ENCODE data around the gene SUPT16H.

SUPT16H gene

DNA sequence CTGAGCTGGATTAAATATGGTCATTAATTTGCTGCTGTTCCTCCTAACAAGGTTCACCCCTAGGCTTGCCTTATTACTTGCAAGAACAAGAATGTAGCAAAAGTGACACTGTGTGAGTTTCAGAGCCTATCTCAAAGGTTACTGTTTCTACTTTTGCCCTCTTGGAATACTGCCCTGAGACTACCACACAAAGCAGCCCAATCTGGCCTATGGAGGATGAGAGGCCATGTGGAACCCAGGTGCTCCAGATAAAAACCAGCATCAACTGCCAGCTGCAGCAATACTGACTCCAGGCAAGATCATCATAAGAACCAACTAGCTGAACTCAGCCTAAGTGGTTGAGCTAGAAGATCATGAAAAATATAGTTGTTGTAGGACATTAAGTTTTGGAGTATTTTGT is 22.4 kb upstream of the SUPT16H start:
- no peaks in the 10 kb centered on the region for H3K4me1 ChIP-seq (ENCODE audit: control insufficient read depth in 1 of 2, insufficient read depth in 2 of 2, low read length in 2 of 2)
- no peak overlapping the region for H3K4me2 ChIP-seq (ENCODE audit: low read length)
- no peak overlapping the region for H3K27ac ChIP-seq (ENCODE audit: low read depth, low read length)
- no peak overlapping the region for H2AFZ ChIP-seq (ENCODE audit: insufficient read depth, low read length, poor library complexity)
- no peak overlapping the region for H2BK5ac ChIP-seq (ENCODE audit: low read depth, low read length, poor library complexity)
- H3K79me1 ChIP-seq (ENCODE audit: low read length), result no peaks in the 10 kb centered on the region
- no peak overlapping the region for H3K14ac ChIP-seq (ENCODE audit: low read length)
- no peak overlapping the region for H3K9ac ChIP-seq (ENCODE audit: low read length)
- no peak overlapping the region for H3K23ac ChIP-seq (ENCODE audit: low read length)
- no peak overlapping the region for H4K12ac ChIP-seq (ENCODE audit: low read depth, low read length)
- no peak overlapping the region for H2AK5ac ChIP-seq (ENCODE audit: low read length)
- H3K27me3 ChIP-seq (ENCODE audit: insufficient read depth, low read length), result no peaks in the 10 kb centered on the region
- no peak overlapping the region for H3K4ac ChIP-seq (ENCODE audit: low read depth, low read length)
- H4K91ac ChIP-seq (ENCODE audit: low read depth, low read length), result no peak overlapping the region
- no peak overlapping the region for H3K4me3 ChIP-seq (ENCODE audit: low read depth, low read length)
- no peak overlapping the region for H2BK12ac ChIP-seq (ENCODE audit: low read length)
- DNase-seq, result no peak
- peaks cover 24 to 66% of the 10 kb centered on the region in 2 experiments for H3K36me3 ChIP-seq (ENCODE audit: control insufficient read depth in 1 of 2, insufficient read depth in 2 of 2, low read length in 2 of 2)
- H3K18ac ChIP-seq (ENCODE audit: low read length), result no peak overlapping the region
- H3K79me2 ChIP-seq (ENCODE audit: control insufficient read depth, insufficient read depth, low read length, poor library complexity), result no peaks in the 10 kb centered on the region
- H2BK120ac ChIP-seq (ENCODE audit: insufficient read depth, low read length, poor library complexity), result no peak overlapping the region
- no peaks in the 10 kb centered on the region for H3K9me3 ChIP-seq (ENCODE audit: insufficient read depth, low read depth, low read length)
- H4K8ac ChIP-seq (ENCODE audit: low read depth, low read length), result no peak overlapping the region

DNA sequence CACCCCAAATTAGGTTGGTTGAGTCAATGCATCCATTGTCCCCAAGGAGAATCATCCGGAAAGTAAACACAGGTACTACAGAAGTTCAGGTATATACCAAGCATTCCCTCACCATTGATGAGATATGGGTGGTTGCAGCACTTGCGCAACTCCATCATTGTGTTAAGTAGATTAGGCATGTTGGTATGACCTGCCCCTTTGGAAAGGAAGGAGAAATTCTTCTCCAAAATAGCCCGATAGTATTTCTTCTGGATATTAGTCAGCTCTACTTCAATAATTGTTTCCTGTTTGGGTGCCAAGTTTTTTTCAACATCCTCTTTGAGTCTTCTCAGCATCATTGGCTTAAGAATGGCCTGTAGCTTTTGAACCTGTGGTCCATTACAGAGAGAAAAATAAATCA is 21.3 kb upstream of the SUPT16H start:
- H3K36me3 ChIP-seq (ENCODE audit: control insufficient read depth in 1 of 2, insufficient read depth in 2 of 2, low read length in 2 of 2), result peaks cover 27 to 69% of the 10 kb centered on the region in 2 experiments
- no peaks in the 10 kb centered on the region for H3K79me2 ChIP-seq (ENCODE audit: control insufficient read depth, insufficient read depth, low read length, poor library complexity)
- H4K12ac ChIP-seq (ENCODE audit: low read depth, low read length), result no peak overlapping the region
- no peak overlapping the region for H4K8ac ChIP-seq (ENCODE audit: low read depth, low read length)
- DNase-seq, result peak in 1 of 2 donors; percentile 33
- H2BK12ac ChIP-seq (ENCODE audit: low read length), result no peak overlapping the region
- no peaks in the 10 kb centered on the region for H3K4me1 ChIP-seq (ENCODE audit: control insufficient read depth in 1 of 2, insufficient read depth in 2 of 2, low read length in 2 of 2)
- no peak overlapping the region for H3K23ac ChIP-seq (ENCODE audit: low read length)
- no peak overlapping the region for H3K4me2 ChIP-seq (ENCODE audit: low read length)
- H3K27ac ChIP-seq (ENCODE audit: low read depth, low read length), result no peak overlapping the region
- H3K9me3 ChIP-seq (ENCODE audit: insufficient read depth, low read depth, low read length), result no peaks in the 10 kb centered on the region
- H3K18ac ChIP-seq (ENCODE audit: low read length), result no peak overlapping the region
- no peak overlapping the region for H3K4ac ChIP-seq (ENCODE audit: low read depth, low read length)
- H4K91ac ChIP-seq (ENCODE audit: low read depth, low read length), result no peak overlapping the region
- H3K79me1 ChIP-seq (ENCODE audit: low read length), result no peaks in the 10 kb centered on the region
- no peak overlapping the region for H2BK120ac ChIP-seq (ENCODE audit: insufficient read depth, low read length, poor library complexity)
- no peak overlapping the region for H2BK5ac ChIP-seq (ENCODE audit: low read depth, low read length, poor library complexity)
- no peak overlapping the region for H3K14ac ChIP-seq (ENCODE audit: low read length)
- no peak overlapping the region for H3K4me3 ChIP-seq (ENCODE audit: low read depth, low read length)
- no peak overlapping the region for H2AFZ ChIP-seq (ENCODE audit: insufficient read depth, low read length, poor library complexity)
- WGBS (ENCODE audit: extremely low coverage, insufficient coverage, insufficient read length), result no CpG with 5 or more reads among the region's 3 CpGs
- no peak overlapping the region for H2AK5ac ChIP-seq (ENCODE audit: low read length)
- H3K9ac ChIP-seq (ENCODE audit: low read length), result no peak overlapping the region
- no peaks in the 10 kb centered on the region for H3K27me3 ChIP-seq (ENCODE audit: insufficient read depth, low read length)

GRCh38 chr14:21399311-21399870 is 15.6 kb upstream of the SUPT16H start:
- Histone ChIP-seq H3K14ac (ENCODE audit: low read length) (no peak overlapping the region), H2BK120ac (ENCODE audit: insufficient read depth, low read length, poor library complexity) (no peak overlapping the region), H3K9me3 (ENCODE audit: insufficient read depth, low read depth, low read length) (no peaks in the 10 kb centered on the region), H3K27me3 (ENCODE audit: insufficient read depth, low read length) (no peaks in the 10 kb centered on the region), H4K91ac (ENCODE audit: low read depth, low read length) (no peak overlapping the region), H3K27ac (ENCODE audit: low read depth, low read length) (no peak overlapping the region), H3K4ac (ENCODE audit: low read depth, low read length) (no peak overlapping the region), H3K4me3 (ENCODE audit: low read depth, low read length) (no peak overlapping the region), H3K36me3 (ENCODE audit: control insufficient read depth in 1 of 2, insufficient read depth in 2 of 2, low read length in 2 of 2) (peaks cover 39 to 71% of the 10 kb centered on the region in 2 experiments), H2AK5ac (ENCODE audit: low read length) (no peak overlapping the region), H3K18ac (ENCODE audit: low read length) (no peak overlapping the region), H4K8ac (ENCODE audit: low read depth, low read length) (no peak overlapping the region), H2BK12ac (ENCODE audit: low read length) (no peak overlapping the region), H3K4me1 (ENCODE audit: control insufficient read depth in 1 of 2, insufficient read depth in 2 of 2, low read length in 2 of 2) (no peaks in the 10 kb centered on the region), H2AFZ (ENCODE audit: insufficient read depth, low read length, poor library complexity) (no peak overlapping the region), H3K4me2 (ENCODE audit: low read length) (no peak overlapping the region), H2BK5ac (ENCODE audit: low read depth, low read length, poor library complexity) (no peak overlapping the region), H3K23ac (ENCODE audit: low read length) (no peak overlapping the region), H4K12ac (ENCODE audit: low read depth, low read length) (no peak overlapping the region), H3K9ac (ENCODE audit: low read length) (no peak overlapping the region), H3K79me1 (ENCODE audit: low read length) (no peaks in the 10 kb centered on the region), H3K79me2 (ENCODE audit: control insufficient read depth, insufficient read depth, low read length, poor library complexity) (no peaks in the 10 kb centered on the region)
- no peak for DNase-seq
- WGBS (ENCODE audit: extremely low coverage, insufficient coverage, insufficient read length), result no CpG with 5 or more reads among the region's 5 CpGs

DNA sequence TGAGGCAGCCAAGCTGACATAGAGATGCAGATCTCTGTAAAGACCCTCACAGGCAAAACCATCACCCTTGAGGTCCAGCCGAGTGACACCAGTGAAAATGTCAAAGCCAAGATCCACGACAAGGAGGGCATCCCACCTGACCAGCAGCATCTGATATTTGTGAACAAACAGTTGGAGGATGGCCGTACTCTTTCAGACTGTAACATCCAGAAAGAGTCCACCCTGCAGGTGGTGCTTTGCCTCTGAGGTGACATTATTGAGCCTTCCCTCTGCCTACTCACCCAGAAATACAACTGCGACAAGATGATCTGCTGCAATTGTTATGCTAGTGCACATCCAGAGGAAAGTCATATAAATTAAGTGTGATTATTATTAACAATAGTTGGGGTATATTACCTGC is 15.1 kb upstream of the SUPT16H start:
- no peak overlapping the region for H3K4ac ChIP-seq (ENCODE audit: low read depth, low read length)
- no peak overlapping the region for H4K12ac ChIP-seq (ENCODE audit: low read depth, low read length)
- no peaks in the 10 kb centered on the region for H3K79me2 ChIP-seq (ENCODE audit: control insufficient read depth, insufficient read depth, low read length, poor library complexity)
- no peaks in the 10 kb centered on the region for H3K27me3 ChIP-seq (ENCODE audit: insufficient read depth, low read length)
- H2AFZ ChIP-seq (ENCODE audit: insufficient read depth, low read length, poor library complexity), result no peak overlapping the region
- peaks cover 40 to 73% of the 10 kb centered on the region in 2 experiments for H3K36me3 ChIP-seq (ENCODE audit: control insufficient read depth in 1 of 2, insufficient read depth in 2 of 2, low read length in 2 of 2)
- H3K4me2 ChIP-seq (ENCODE audit: low read length), result no peak overlapping the region
- no peak overlapping the region for H4K8ac ChIP-seq (ENCODE audit: low read depth, low read length)
- H3K9me3 ChIP-seq (ENCODE audit: insufficient read depth, low read depth, low read length), result no peaks in the 10 kb centered on the region
- no peaks in the 10 kb centered on the region for H3K79me1 ChIP-seq (ENCODE audit: low read length)
- H3K18ac ChIP-seq (ENCODE audit: low read length), result no peak overlapping the region
- no peak overlapping the region for H4K91ac ChIP-seq (ENCODE audit: low read depth, low read length)
- no peak overlapping the region for H2BK120ac ChIP-seq (ENCODE audit: insufficient read depth, low read length, poor library complexity)
- H3K9ac ChIP-seq (ENCODE audit: low read length), result no peak overlapping the region
- DNase-seq, result no peak
- H3K4me1 ChIP-seq (ENCODE audit: control insufficient read depth in 1 of 2, insufficient read depth in 2 of 2, low read length in 2 of 2), result no peaks in the 10 kb centered on the region
- no peak overlapping the region for H2BK5ac ChIP-seq (ENCODE audit: low read depth, low read length, poor library complexity)
- H3K27ac ChIP-seq (ENCODE audit: low read depth, low read length), result no peak overlapping the region
- no CpG with 5 or more reads among the region's 4 CpGs for WGBS (ENCODE audit: extremely low coverage, insufficient coverage, insufficient read length)
- no peak overlapping the region for H2BK12ac ChIP-seq (ENCODE audit: low read length)
- H3K14ac ChIP-seq (ENCODE audit: low read length), result no peak overlapping the region
- H2AK5ac ChIP-seq (ENCODE audit: low read length), result no peak overlapping the region
- H3K23ac ChIP-seq (ENCODE audit: low read length), result no peak overlapping the region
- no peak overlapping the region for H3K4me3 ChIP-seq (ENCODE audit: low read depth, low read length)
